Chondrocyte (in vitro differentiated cells): Measurements from ENCODE around the gene KIR2DL1. TPM values are rescaled to one million over a fixed set of nuclear protein-coding genes. Genes with fewer than 3 reads are reported as not detected.
"Not testable (repeated sequence)": the region's sequence is repeated elsewhere in the genome, so short reads cannot be mapped to it uniquely, and the experiment has no call there.

Source experiments
- DNase-seq: peaks from one replicate; pipeline ENCODE4 v3.0.0; 2021; ENCODE audit warnings: mixed read lengths, low spot score
- H3K27ac Mint-ChIP-seq: one replicate; pipeline ENCODE4 v1.8.0; 2021; ENCODE audit warnings: mild to moderate bottlenecking, moderate library complexity, mixed read lengths; ENCODE audit not compliant: unreplicated experiment
- H3K27me3 Mint-ChIP-seq: 2 replicates; pipeline ENCODE4 v1.8.0; 2021; ENCODE audit warnings: low read depth, mixed read lengths
- H3K36me3 Mint-ChIP-seq: 2 replicates; pipeline ENCODE4 v1.8.0; 2021; ENCODE audit warnings: low read depth, mixed read lengths
- H3K4me1 Mint-ChIP-seq: 2 replicates; pipeline ENCODE4 v1.8.0; 2021; ENCODE audit warnings: low read depth, mild to moderate bottlenecking, mixed read lengths
- H3K4me3 Mint-ChIP-seq: one replicate; pipeline ENCODE4 v1.8.0; 2021; ENCODE audit warnings: mild to moderate bottlenecking, moderate library complexity, mixed read lengths; ENCODE audit not compliant: unreplicated experiment
- H3K9me3 Mint-ChIP-seq: 2 replicates; pipeline ENCODE4 v1.8.0; 2021; ENCODE audit warnings: low read depth, mixed read lengths
- CTCF ChIP-seq: fragments of 200-600 bp; sonication (generic); IDR thresholded peaks from 2 replicates; pipeline ENCODE4 v1.5.0; 2021; ENCODE audit warnings: antibody characterized with exemption, mild to moderate bottlenecking, moderate library complexity
- long read RNA-seq: library from polyadenylated mRNA; stranded (forward); transcript quantifications from one replicate; pipeline ENCODE4 v2.0.0, GENCODE V29; 2021
- total RNA-seq: library from RNA; stranded (reverse); gene quantifications from 3 replicates; pipeline ENCODE4 v1.2.1, GENCODE V29; 2021

The KIR2DL1 gene
- total RNA-seq = not detected in 3 replicates
- long read RNA-seq = 0 reads

GRCh38 chr19:54769646-54770045, at the start of gene KIR2DL1:
KIR2DL1 (plus strand) TSS chr19:54769793; CDS start chr19:54769851, 58 bp downstream.
- not testable (repeated sequence) for H3K27ac Mint-ChIP-seq, H3K36me3 Mint-ChIP-seq, H3K27me3 Mint-ChIP-seq, DNase-seq, H3K4me3 Mint-ChIP-seq, H3K4me1 Mint-ChIP-seq
- peaks cover 67% of the 10 kb centered on the region for H3K9me3 Mint-ChIP-seq

GRCh38 chr19:54724142-54724541, 45.5 kb upstream of the KIR2DL1 start, which contains the start of gene KIR3DL3:
KIR3DL3 (plus strand) TSS chr19:54724442; CDS start chr19:54724497, 55 bp downstream.
- H3K36me3 Mint-ChIP-seq = no peaks in the 10 kb centered on the region
- peaks cover 74% of the 10 kb centered on the region for H3K9me3 Mint-ChIP-seq
- H3K4me1 Mint-ChIP-seq = no peaks in the 10 kb centered on the region
- H3K27ac Mint-ChIP-seq = no peak within 1 kb of the TSS
- no peaks in the 10 kb centered on the region for H3K27me3 Mint-ChIP-seq
- no peak within 1 kb of the TSS for H3K4me3 Mint-ChIP-seq
- DNase-seq = no peak
- no peak for TF ChIP-seq CTCF

GRCh38 chr19:54724644-54725043, 44.9 kb upstream of the KIR2DL1 start:
- Mint-ChIP-seq H3K27ac (no peak overlapping the region), H3K9me3 (peaks cover 70% of the 10 kb centered on the region), H3K27me3 (no peaks in the 10 kb centered on the region), H3K36me3 (no peaks in the 10 kb centered on the region), H3K4me1 (no peaks in the 10 kb centered on the region), H3K4me3 (no peak overlapping the region)
- DNase-seq = no peak
- no peak for TF ChIP-seq CTCF

GRCh38 chr19:54725321-54725720, 44.3 kb upstream of the KIR2DL1 start:
- no peaks in the 10 kb centered on the region for H3K27me3 Mint-ChIP-seq
- no peak overlapping the region for H3K27ac Mint-ChIP-seq
- no peak for TF ChIP-seq CTCF
- no peaks in the 10 kb centered on the region for H3K4me1 Mint-ChIP-seq
- H3K9me3 Mint-ChIP-seq = peaks cover 64% of the 10 kb centered on the region
- no peak for DNase-seq
- no peak overlapping the region for H3K4me3 Mint-ChIP-seq
- H3K36me3 Mint-ChIP-seq = no peaks in the 10 kb centered on the region

- TF ChIP-seq CTCF = no peak
- DNase-seq = no peak
- Mint-ChIP-seq H3K4me3 (no peak overlapping the region), H3K36me3 (no peaks in the 10 kb centered on the region), H3K4me1 (no peaks in the 10 kb centered on the region), H3K27ac (no peak overlapping the region), H3K27me3 (no peaks in the 10 kb centered on the region), H3K9me3 (peaks cover 64% of the 10 kb centered on the region)
These were observed 42.0 kb upstream of the KIR2DL1 start for GRCh38 chr19:54727562-54727961.

- Mint-ChIP-seq H3K36me3 (no peaks in the 10 kb centered on the region), H3K9me3 (peaks cover 64% of the 10 kb centered on the region), H3K4me1 (no peaks in the 10 kb centered on the region), H3K4me3 (no peak overlapping the region), H3K27ac (no peak overlapping the region), H3K27me3 (no peaks in the 10 kb centered on the region)
- no peak for TF ChIP-seq CTCF
- DNase-seq = no peak
These were observed 41.4 kb upstream of the KIR2DL1 start for GRCh38 chr19:54728167-54728566.
